GM13976 (cell line): Measurements from ENCODE around the gene TPRN.
A peak's percentile ranks its signal among the peaks of the same experiment; 100 is the strongest.
"Not testable (repeated sequence)": the region's sequence is repeated elsewhere in the genome, so short reads cannot be mapped to it uniquely, and the experiment has no call there.

Experiments
- DNase-seq: peaks from one replicate; pipeline ENCODE4 v3.0.0; 2012; ENCODE audit warnings: low spot score
- CTCF ChIP-seq: IDR thresholded peaks from 2 replicates; pipeline ENCODE4 v1.5.1; 2012; ENCODE audit warnings: borderline replicate concordance, mild to moderate bottlenecking; ENCODE audit not compliant: insufficient read depth; ENCODE audit errors: extremely low read depth, missing control alignments, control extremely low read depth
- in situ Hi-C: fragments of 300-500 bp; cut with MboI; formaldehyde crosslinking; loops from one replicate; pipeline ENCODE4 v1.12.0; 2022; ENCODE audit warnings: low sequenced_read_pairs, mixed read lengths, inconsistent platforms; ENCODE audit not compliant: unreplicated experiment

TPRN gene

DNA sequence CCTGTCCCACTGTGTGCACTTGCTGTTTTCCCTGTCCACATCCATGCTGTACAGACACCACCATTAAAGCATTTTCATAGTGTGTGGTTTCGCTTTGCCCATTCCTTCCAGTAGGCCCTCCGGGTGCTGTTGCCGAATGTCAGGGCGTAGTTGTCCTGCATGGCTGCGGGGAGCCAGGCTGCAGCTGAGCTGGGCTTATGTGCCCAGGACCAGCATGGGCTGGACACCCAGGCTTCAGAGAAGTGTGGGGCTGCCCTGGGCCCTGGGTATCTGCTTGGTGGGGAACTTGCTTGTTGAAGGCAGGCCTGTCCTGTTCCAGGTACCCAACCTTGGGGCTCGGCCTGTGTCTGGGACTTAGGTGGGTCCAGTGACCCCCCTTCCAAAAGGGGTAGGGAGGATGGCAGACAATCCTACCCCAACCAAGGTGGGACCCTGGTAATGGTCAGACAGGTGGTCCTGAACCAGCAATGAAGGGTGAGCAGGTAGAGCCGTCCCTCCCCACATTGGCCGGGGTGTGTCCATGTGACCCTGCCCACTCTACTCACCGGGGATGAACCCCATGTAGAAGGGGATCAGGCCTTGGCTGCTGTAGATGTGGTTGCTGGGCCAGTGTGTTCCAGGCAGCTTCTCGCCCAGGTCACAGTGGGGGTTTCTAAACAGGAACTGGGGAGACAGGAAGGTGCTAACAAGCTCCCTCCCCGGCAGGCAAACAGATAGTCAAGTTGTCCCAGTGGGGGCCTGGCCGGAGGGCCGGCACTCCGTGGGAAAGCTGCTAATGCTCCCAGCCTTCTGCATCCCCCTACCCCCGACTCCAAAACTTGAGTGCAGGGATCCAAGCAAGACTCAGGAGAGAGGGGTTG, 43.3 kb upstream of the TPRN start:
- in situ Hi-C loops: no loop called here
- no peak for DNase-seq
- TF ChIP-seq CTCF: no peak

GRCh38 chr9:137243266-137243625, 42.7 kb upstream of the TPRN start:
- DNase-seq, in situ Hi-C loops: not testable (repeated sequence)

DNA sequence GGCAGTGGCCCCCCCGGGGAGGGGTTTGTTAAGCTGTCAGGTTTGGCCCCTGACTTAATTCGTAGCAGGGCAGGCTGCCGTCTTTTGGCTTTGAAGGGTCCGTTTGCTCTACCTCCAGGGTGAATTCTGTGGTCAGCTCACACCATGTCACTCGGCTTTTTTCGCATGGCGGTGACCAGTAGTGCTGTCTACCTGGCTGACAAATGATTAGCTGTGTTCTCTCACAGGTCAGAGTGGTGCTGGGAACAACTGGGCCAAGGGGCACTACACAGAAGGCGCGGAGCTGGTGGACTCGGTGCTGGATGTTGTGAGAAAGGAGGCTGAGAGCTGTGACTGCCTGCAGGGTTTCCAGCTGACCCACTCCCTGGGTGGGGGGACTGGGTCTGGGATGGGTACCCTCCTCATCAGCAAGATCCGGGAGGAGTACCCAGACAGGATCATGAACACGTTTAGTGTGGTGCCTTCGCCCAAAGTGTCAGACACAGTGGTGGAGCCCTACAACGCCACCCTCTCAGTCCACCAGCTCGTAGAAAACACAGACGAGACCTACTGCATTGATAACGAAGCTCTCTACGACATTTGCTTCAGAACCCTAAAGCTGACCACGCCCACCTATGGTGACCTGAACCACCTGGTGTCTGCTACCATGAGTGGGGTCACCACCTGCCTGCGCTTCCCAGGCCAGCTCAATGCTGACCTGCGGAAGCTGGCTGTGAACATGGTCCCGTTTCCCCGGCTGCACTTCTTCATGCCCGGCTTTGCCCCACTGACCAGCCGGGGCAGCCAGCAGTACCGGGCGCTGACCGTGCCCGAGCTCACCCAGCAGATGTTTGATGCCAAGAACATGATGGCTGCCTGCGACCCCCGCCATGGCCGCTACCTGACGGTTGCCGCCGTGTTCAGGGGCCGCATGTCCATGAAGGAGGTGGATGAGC, 42.0 kb upstream of the TPRN start:
- in situ Hi-C loops: no loop called here
- no peak for TF ChIP-seq CTCF
- DNase-seq: no peak

- DNase-seq: peak; percentile 78
- no peak for TF ChIP-seq CTCF
- in situ Hi-C loops: no loop called here
Measured at GRCh38 chr9:137241490-137242268, 41.1 kb upstream of the TPRN start.

DNA sequence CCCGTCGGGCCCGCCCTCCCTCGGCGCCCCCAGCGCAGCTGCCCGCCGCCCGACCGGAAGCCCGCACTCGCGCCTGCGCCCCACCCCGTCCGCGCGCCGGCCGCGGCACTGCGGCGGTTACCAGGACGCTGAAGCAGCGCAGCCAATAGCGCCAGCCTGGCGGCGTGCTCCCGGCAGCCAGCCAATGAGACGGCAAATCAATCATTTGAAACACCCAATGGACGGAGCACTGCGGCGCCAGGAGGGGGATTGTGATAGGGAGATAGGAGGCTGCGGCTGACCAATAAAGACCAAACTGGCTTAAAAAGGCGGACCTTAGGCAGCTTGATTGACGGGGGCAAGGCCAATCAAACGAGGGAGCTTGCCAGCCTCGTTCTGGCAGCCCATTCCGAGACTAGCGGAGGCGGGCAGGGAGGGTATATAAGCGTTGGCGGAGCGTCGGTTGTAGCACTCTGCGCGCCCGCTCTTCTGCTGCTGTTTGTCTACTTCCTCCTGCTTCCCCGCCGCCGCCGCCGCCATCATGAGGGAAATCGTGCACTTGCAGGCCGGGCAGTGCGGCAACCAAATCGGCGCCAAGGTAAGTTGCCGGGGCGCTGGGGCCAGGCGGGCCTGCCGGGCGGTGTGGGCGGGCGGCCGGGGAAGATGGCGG, 40.4 kb upstream of the TPRN start, which contains the start of gene TUBB4B:
Gene TUBB4B, plus strand, starts transcription at position 447 of the 649 bp plus-strand sequence. Its CDS starts 74 bp downstream, at position 521.
- TF ChIP-seq CTCF: no peak
- DNase-seq: peak; percentile 99
- in situ Hi-C loops: no loop called here

- in situ Hi-C loops: no loop called here
- DNase-seq: peak; percentile 75
- no peak for TF ChIP-seq CTCF
Measured at GRCh38 chr9:137240318-137240840, 39.8 kb upstream of the TPRN start.

DNA sequence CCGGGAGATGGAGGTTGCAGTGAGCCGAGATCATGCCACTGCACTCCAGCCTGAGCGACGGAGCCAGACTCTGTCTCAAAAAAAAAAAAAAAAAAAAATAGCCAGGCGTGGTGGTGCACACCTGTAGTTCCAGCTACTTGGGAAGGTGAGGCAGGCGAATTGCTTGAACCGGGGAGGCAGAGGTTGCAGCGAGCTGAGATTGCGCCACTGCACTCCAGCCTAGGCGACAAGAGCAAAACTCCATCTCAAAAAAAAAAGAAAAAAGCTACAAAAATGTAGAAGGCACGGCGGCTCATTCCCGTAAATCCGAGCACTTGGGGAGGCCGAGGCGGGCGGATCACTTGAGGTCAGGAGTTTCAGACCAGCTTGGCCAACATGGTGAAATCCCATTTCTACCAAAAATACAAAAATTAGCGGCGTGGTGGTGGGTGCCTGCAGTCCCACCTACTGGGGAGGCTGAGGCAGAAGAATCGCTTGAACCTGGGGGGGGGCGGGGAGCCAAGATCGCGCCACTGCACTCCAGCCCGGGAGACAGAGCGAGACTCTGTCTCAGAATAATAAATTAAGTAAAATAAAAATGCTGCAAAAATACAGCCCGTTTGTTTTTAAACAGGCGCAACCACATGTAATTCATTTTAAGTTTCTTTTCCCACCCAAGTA, 39.1 kb upstream of the TPRN start:
- in situ Hi-C loops, DNase-seq: not testable (repeated sequence)
